ENCODE data around the gene PLPPR5. TPM values are rescaled to one million over a fixed set of nuclear protein-coding genes. Genes with fewer than 3 reads are reported as not detected.

The PLPPR5 gene
- total and polyA plus RNA-seq, 9 of the 15 experiments (the other 6 are each of a cell fraction or from before 2014, with no cell fraction given): not detected

GRCh38 chr1:98991127-98992012, 13.3 kb downstream of the PLPPR5 start:
- no peaks in the 10 kb centered on the region for H3K9me1 ChIP-seq (ENCODE audit: control insufficient read depth, insufficient read depth, low read length)
- no peak overlapping the region for H3K4me3 ChIP-seq
- no TSS peak for BruUV-seq (replicated peaks)
- H3K4me1 ChIP-seq (replicated peaks in 1 of 2; ENCODE audit: control insufficient read depth in 2 of 2, insufficient read depth in 2 of 2, low read length in 2 of 2): no peaks in the 10 kb centered on the region
- H3K36me3 ChIP-seq (ENCODE audit: control insufficient read depth, insufficient read depth, low read length): no peaks in the 10 kb centered on the region
- in situ Hi-C loops (cut with MboI) (no loop called here), intact Hi-C loops (cut with micrococcal nuclease) (no loop called here)
- H2AFZ ChIP-seq (ENCODE audit: low read depth, low read length): no peak overlapping the region
- H3K9me3 ChIP-seq (replicated peaks; ENCODE audit: control insufficient read depth, insufficient read depth, low read depth, low read length): no peaks in the 10 kb centered on the region
- H4K20me1 ChIP-seq (replicated peaks; ENCODE audit: control insufficient read depth, insufficient read depth, low read length): no peaks in the 10 kb centered on the region
- H3K27ac ChIP-seq (ENCODE audit: extremely low read depth, low read depth, low read length): no peak overlapping the region
- 0% methylated on average over 4 of the region's 4 CpGs for WGBS (ENCODE audit: insufficient coverage, low coverage, missing lambda C conversion rate)
- FAIRE-seq (no peak), DNase-seq (ENCODE audit: extremely low read depth in 1 of 4, low spot score in 3 of 4) (peak in 1 of 4 experiments; percentile 3), ATAC-seq (no peak)
- H3K4me2 ChIP-seq (ENCODE audit: insufficient read depth, low read length): no peak overlapping the region
- H3K79me2 ChIP-seq (ENCODE audit: control insufficient read depth, insufficient read depth, low read length): no peaks in the 10 kb centered on the region
- H3K27me3 ChIP-seq (ENCODE audit: control insufficient read depth in 2 of 2, insufficient read depth in 2 of 2, low read length in 2 of 2): no peaks in the 10 kb centered on the region
- ChIA-PET CTCF (ENCODE audit: low intra/inter-chr PET ratio) (interaction anchor here (0.9 kb wide), 1 partner anchor 1875 kb away, joined by 3 read pairs; no protein-coding TSS in a partner anchor), POLR2A (no interaction called here)
- H3K9ac ChIP-seq (ENCODE audit: insufficient read depth in 1 of 2, low read depth in 2 of 2, low read length in 2 of 2): no peak overlapping the region
- TF ChIP-seq ZNF384 (IDR thresholded peaks at IDR 0.05; ENCODE audit: low read depth, low read length) (peak; percentile 31; the same call in 1 of the 2 replicates), CTCF (IDR thresholded peaks at IDR 0.05 in 2 of 3, conservative IDR thresholded peaks at IDR 0.05 in 1 of 3; ENCODE audit: insufficient read depth in 2 of 3, low read depth in 1 of 3, low read length in 3 of 3) (0 out of 6 replicates have a peak, but pooled peaks of 1 of the 3 experiments have one; percentile 19), SMARCA4 (IDR thresholded peaks at IDR 0.05) (no peak)
